Occipital lobe (tissue), 2 donors: ENCODE measurements around the gene HELZ. TPM values are rescaled to one million over a fixed set of nuclear protein-coding genes. Genes with fewer than 3 reads are reported as not detected.
"Not testable (repeated sequence)": the region's sequence is repeated elsewhere in the genome, so short reads cannot be mapped to it uniquely, and the experiment has no call there.

Experiments used
- DNase-seq: peaks from one replicate; lab custom pipeline; 2025; lab: John Stamatoyannopoulos, UW
- total RNA-seq: library from RNA; depleted of rRNA; stranded (reverse); fragments of >200 nt; gene quantifications from one replicate; pipeline ENCODE4 v1.2.3, GENCODE V29; 2014

Gene HELZ
- total RNA-seq, 1 donor from 2014 or later, result 58.0 TPM

- no peak for DNase-seq
Measured at GRCh38 chr17:67053438-67054000, 191.5 kb downstream of the HELZ start.

- DNase-seq, result no peak
Measured at GRCh38 chr17:67052720-67053437, 192.1 kb downstream of the HELZ start.

GRCh38 chr17:67051837-67052236 is 193.2 kb downstream of the HELZ start:
- no peak for DNase-seq

DNA sequence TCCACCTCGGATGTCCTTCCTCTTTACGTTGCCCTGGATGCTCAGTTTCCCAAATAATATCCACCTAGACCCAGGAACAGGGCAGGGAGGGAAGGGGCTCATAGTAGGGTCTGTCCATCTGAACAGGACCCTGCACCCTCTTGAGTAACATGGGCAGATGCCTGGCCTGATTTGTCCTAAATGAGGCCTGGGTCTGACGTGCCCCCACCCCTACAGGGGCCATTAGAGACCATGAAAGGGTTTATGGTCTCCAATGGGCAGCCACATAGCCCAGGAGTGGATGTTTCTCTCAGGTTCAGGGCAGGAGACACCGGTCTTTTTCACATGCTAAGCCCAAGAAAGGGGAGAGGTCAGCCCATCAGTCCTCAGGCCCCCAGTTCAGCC is 193.8 kb downstream of the HELZ start:
- no peak for DNase-seq

DNA sequence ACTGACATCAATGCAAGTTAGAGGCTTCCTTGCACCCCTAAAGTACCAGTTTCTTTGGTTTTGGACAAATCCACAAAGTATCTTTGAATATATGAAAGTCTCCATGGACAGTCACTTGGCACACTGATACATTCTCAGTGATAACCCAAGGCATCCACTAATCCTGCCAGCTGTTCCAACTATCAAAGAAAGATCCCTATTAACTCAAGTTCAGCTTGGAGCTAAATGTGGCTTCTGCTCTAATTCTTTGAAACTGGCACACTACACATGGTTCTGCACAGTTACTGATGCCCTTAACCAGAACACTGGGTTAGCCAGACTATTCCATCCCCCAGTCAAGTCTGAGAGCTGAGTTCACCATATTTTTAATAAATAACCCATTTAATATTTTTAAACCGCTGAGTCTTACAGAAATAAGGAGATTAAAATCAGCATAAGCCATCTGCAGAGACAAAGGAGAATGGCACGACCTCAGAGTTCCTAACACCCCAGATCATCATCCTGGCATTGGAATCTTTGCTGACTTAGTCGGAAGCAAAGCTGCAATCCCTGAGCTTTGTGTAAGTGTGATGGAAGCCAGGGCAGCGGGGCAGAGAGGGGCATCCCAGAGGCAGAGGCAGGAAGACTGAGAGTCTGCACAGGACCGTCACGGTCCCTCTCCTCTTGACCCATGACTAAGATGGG is 194.4 kb downstream of the HELZ start:
- DNase-seq, result no peak

DNA sequence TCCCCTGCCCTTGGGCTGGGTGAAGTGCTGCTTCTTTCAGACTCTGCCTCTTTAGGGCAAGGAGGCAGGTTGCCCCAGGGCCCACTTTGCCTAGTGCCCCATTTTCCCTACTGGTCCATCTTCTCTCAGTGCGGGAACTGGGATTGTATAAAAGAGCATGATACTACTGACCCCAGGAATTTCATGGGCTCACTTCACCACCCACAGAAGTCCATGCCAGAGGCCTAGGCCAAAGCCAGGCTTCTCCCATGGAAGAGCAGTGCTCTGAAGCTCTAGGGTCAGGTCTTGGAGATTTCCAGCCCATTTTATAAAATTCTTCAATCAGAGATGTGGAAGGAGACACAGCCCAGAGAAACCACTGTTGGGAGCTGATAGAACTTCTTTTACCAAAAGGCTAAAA is 194.9 kb downstream of the HELZ start:
- no peak for DNase-seq

GRCh38 chr17:67049025-67049739 is 195.8 kb downstream of the HELZ start:
- DNase-seq, result no peak

DNA sequence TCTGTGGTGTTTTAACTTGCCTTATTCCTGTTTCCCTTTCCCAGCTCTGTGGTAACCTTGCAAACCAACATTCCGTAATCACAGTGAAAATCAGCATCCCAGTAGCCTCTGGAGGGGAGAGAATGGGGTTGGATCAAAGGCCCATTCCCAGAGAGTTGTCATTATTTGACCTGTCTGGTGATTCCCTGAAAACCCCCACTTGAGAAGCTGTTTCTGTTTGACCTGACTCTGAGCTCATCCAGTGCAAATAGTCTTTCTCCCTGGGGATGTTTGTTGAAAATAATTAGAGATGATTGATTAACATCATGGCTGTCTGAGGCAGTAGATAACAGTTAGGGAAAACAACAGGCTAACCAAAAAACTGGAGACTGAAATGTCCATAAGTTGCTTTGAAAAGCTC is 197.6 kb downstream of the HELZ start:
- DNase-seq, result no peak

- no peak for DNase-seq
Measured at GRCh38 chr17:67046398-67046797, 198.6 kb downstream of the HELZ start.

- no peak for DNase-seq
Measured at GRCh38 chr17:67044940-67045339, 200.1 kb downstream of the HELZ start.

DNA sequence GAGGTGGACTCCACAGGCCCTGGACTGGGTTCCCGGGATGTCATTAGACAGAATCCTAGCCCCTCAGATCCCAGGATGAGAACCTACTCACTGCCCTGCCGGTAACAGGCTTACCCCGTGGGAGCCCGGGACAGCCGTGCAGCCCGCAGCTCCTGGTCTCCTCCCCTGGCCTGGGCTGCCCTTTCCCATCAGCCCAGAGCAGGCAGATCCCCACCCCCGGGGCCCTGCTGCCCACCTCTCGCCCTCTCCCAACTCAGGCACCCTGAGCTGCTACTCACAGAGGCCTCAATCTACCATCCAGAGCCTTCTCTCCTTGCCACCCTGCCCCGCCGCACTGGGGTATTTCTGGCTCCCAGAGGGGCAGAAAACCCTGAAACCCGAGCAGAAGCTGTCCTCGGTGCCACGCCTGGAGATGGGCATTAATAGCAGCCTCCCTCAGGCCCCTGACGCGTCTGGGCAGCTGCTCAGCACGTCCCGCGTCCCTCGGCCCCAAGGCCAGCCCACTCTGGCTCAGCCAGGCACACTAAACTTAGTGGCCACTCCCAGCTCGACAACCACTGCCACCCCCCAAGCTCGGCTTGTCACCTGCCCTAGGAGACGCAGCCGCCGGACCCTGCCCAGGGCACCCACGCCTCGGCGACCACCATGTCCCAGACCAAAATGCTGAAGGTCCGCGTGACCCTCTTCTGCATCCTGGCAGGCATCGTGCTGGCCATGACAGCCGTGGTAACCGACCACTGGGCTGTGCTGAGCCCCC is 200.8 kb downstream of the HELZ start, which contains the start of gene CACNG1:
TSS of gene CACNG1 (plus strand) at position 539 of the 757 bp plus-strand sequence. CDS start at position 646, 107 bp downstream.
- DNase-seq, result no peak

DNA sequence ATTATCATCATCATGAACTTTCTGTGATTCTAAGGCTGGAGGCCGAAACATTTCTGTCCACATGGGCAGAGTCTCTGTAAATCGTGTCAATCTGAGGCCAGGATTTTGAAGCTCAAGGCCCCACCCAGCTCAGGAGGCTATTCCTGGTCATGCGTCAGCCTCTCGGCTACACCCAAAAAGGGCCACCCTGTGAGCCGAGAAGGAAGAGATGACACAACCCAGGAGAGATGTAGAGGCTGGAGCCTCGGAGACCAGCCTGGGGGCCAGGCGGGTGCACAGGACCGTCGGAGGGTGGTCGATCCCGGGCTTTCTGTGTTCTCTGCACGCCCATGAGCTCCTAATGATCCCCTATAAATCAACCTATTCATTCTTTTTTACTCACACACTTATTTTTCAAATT is 201.7 kb downstream of the HELZ start:
- DNase-seq, result no peak

DNA sequence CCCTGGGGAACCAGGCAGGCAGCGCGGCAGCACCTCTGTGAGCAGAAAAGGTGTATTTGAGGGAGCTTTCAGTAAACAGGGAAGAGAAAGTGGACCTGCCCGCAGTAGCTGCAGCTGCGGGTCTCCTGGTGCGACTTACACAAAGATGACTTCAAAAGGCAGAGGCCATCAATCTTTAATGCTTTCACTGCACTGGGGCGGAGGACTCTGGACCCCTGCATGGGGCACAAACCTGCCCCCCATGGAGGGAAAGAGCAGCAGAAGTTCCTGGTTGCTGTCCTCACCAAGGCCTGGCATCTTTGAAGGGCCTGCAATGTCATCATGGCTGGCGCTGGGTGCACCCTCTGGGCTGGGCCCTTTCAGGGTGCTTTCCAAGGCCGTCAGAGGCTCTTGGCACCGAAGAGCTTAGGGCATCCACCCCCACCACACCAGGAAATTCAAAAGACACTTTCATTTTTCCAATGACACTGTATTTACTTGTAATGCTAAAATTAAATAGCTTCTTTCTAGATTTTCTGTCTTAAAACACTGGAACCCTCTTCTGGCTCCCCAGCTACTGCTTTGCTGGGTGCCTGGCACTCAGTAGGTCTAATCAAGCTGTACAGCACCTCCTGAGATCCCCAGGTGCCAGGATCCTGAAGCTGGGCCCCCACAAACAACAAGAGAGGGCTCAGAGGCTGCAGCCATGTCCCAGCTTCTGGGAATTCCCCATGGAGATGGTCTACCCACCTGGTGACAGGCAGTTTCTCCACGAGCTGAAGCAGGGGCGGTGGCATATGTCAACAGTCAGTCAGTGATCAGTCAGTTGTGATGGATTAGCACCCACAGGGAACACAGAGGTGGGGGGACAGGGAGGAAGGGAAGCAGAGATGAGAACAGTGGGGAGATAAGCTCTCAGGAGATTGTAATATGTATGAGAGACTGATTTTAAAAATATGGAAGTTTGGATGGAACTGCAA is 202.8 kb downstream of the HELZ start:
- DNase-seq, result no peak

DNA sequence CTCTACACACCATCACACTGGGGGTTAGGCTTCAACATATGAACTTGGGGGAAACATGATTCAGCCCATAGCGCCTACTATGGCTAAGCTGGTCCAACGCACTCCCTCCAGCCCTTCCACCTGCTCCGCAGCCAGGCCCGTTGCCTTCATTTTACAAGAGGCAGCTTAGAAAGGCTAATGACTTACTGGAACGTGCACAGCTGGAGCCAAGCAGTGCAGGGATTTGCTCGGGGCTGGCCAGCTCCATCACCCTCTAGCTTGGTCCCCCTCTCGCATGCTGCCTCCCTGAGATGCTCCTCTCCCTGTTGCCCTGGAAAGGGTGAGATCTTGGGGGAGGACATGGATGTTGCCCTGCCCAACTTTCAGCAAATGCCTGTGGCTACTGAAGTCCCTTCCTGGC is 203.5 kb downstream of the HELZ start:
- no peak for DNase-seq

DNA sequence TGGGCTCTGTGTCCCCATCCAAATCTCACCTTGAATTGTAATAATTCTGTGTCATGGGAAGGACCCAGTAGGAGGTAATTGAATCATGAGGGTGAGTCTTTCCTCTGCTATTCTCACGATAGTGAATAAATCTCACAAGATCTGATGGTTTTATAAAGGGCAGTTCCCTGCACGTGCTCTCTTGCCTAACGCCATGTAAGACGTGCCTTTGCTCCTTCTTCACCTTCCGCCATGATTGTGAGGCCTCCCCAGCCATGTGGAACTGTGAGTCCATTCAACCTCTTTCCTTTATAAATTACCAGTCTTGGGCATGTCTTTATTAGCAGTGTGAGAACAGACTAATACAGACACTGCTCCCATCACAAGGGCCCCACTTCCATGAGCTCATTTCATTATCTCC is 203.9 kb downstream of the HELZ start:
- not testable (repeated sequence) for DNase-seq

- DNase-seq, result no peak
Measured at GRCh38 chr17:67040652-67041051, 204.3 kb downstream of the HELZ start.

GRCh38 chr17:67038861-67039365 is 206.1 kb downstream of the HELZ start:
- DNase-seq, result no peak

DNA sequence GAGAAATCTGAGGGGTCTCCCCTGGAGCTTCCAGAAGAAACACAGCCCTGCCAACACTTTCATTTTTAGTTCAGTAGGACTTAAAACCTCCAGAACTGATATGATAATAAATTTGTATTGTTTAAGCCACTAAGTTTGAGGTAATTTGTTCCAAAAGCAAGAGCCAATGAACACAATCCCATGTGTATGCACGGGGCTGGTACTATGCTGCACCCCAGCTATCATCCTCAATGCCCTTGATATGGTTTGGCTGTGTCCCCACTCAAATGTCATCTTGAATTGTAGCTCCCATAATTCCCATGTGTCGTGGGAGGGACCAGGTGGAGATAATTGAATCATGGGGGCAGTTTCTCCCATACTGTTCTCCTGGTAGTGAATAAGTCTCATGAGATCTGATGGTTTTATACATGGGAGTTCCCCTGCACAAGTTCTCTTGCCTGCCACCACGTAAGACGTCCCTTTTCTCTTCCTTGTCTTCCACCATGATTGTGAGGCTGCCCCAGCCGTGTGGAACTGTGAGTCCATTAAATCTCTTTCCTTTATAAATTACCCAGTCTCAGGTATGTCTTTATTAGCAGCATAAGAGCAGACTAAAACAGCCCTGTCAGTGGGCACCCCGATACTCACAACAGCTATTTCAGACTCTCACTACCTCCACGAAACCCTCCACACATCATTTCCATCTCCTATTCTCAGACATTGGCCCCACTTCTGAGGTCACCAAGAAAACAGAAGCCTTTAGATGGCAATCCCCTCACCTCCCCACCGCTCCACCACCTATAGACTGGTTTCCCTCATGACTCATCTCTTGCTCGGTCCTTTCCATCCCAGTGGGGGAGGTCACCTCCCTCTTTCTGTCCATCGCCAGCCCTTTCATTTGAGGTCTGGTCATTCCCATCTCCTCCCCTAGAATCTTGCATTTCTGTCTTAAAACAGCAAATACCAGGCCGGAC is 209.6 kb downstream of the HELZ start:
- no peak for DNase-seq

DNA sequence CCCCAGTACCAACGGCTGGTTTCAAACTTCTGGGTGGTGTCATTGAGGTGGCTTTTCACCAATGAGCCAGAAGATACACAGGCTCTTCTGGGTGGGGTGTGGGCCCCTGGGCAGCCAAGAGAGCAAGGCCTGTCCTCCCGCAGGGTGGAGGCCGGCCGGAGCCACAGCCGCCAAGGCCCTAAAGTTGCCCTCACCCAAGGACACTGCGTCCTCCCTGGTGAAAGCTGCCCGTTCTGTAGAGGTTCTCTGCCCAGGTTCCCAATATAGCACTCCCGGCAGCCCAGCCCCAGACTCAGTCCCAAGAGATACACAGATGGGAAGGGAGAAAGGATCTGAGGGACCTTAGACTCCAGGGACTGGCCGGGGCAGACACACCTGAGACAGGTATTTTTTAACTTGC is 211.4 kb downstream of the HELZ start:
- DNase-seq, result no peak
